ENCODE measurements around the gene TADA2B.
"Not testable (repeated sequence)": the region's sequence is repeated elsewhere in the genome, so short reads cannot be mapped to it uniquely, and the experiment has no call there.

Gene TADA2B

GRCh38 chr4:7078025-7078424, 34.9 kb downstream of the TADA2B start:
- no peak for DNase-seq (ENCODE audit: low read depth in 2 of 3, low spot score in 2 of 3)

- DNase-seq (ENCODE audit: low read depth in 2 of 3, low spot score in 2 of 3): not testable (repeated sequence)
These were observed 36.3 kb downstream of the TADA2B start for GRCh38 chr4:7079483-7079882.

- not testable (repeated sequence) for DNase-seq (ENCODE audit: low read depth in 2 of 3, low spot score in 2 of 3)
These were observed 36.7 kb downstream of the TADA2B start for GRCh38 chr4:7079909-7080308.

GRCh38 chr4:7083597-7084563, 40.7 kb downstream of the TADA2B start:
- no peak for DNase-seq (ENCODE audit: low read depth in 2 of 3, low spot score in 2 of 3)

GRCh38 chr4:7084564-7084961, 41.4 kb downstream of the TADA2B start:
- DNase-seq (ENCODE audit: low read depth in 2 of 3, low spot score in 2 of 3): not testable (repeated sequence)

GRCh38 chr4:7086384-7086783, 43.2 kb downstream of the TADA2B start:
- DNase-seq (ENCODE audit: low read depth in 2 of 3, low spot score in 2 of 3): no peak

GRCh38 chr4:7087036-7087435, 43.9 kb downstream of the TADA2B start:
- DNase-seq (ENCODE audit: low read depth in 2 of 3, low spot score in 2 of 3): no peak

GRCh38 chr4:7089213-7089986, 46.2 kb downstream of the TADA2B start:
- no peak for DNase-seq (ENCODE audit: low read depth in 2 of 3, low spot score in 2 of 3)

- DNase-seq (ENCODE audit: low read depth in 2 of 3, low spot score in 2 of 3): no peak
These were observed 48.9 kb downstream of the TADA2B start for GRCh38 chr4:7092026-7092425.

GRCh38 chr4:7094916-7095315, 51.7 kb downstream of the TADA2B start:
- DNase-seq (ENCODE audit: low read depth in 2 of 3, low spot score in 2 of 3): no peak

- no peak for DNase-seq (ENCODE audit: low read depth in 2 of 3, low spot score in 2 of 3)
These were observed 52.5 kb downstream of the TADA2B start for GRCh38 chr4:7095611-7096155.

- no peak for DNase-seq (ENCODE audit: low read depth in 2 of 3, low spot score in 2 of 3)
These were observed 53.1 kb downstream of the TADA2B start for GRCh38 chr4:7096236-7096635.

GRCh38 chr4:7101692-7102515, 58.7 kb downstream of the TADA2B start:
- peak in 2 of 3 experiments; percentile 16 to 34 for DNase-seq (ENCODE audit: low read depth in 2 of 3, low spot score in 2 of 3)

GRCh38 chr4:7102516-7102909, 59.3 kb downstream of the TADA2B start:
- DNase-seq (ENCODE audit: low read depth in 2 of 3, low spot score in 2 of 3): not testable (repeated sequence)

GRCh38 chr4:7103031-7103606, 59.9 kb downstream of the TADA2B start:
- peak; percentile 59 to 61 (median 61) for DNase-seq (ENCODE audit: low read depth in 2 of 3, low spot score in 2 of 3)

GRCh38 chr4:7103607-7104365, 60.6 kb downstream of the TADA2B start:
- peak in 1 of 3 experiments; percentile 1 for DNase-seq (ENCODE audit: low read depth in 2 of 3, low spot score in 2 of 3)

GRCh38 chr4:7104366-7105031, 61.3 kb downstream of the TADA2B start:
- DNase-seq (ENCODE audit: low read depth in 2 of 3, low spot score in 2 of 3): no peak

GRCh38 chr4:7105276-7105675, 62.1 kb downstream of the TADA2B start:
- DNase-seq (ENCODE audit: low read depth in 2 of 3, low spot score in 2 of 3): no peak
